HG02970 (cell line): ENCODE measurements around the gene NPDC1.

Experiments
- ATAC-seq: cut with Tn5 transposase; IDR thresholded peaks from one replicate; pipeline ENCODE4 v1.9.1; 2021; ENCODE audit warnings: mild to moderate bottlenecking, moderate library complexity, moderate number of reproducible peaks; ENCODE audit not compliant: unreplicated experiment, low FRiP score

Gene NPDC1

GRCh38 chr9:137028263-137029057, 17.5 kb downstream of the NPDC1 start:
- no peak for ATAC-seq

GRCh38 chr9:137027369-137028262, 18.4 kb downstream of the NPDC1 start, which contains the start of gene ABCA2:
Gene ABCA2, minus strand, starts transcription at chr9:137028237. Its CDS starts 97 bp downstream, at chr9:137028140.
- ATAC-seq: no peak

- ATAC-seq: no peak
Observed at GRCh38 chr9:137026828-137027227, 19.1 kb downstream of the NPDC1 start.

GRCh38 chr9:137026384-137026783, 19.6 kb downstream of the NPDC1 start:
- ATAC-seq: no peak

GRCh38 chr9:137025517-137025966, 20.4 kb downstream of the NPDC1 start:
- no peak for ATAC-seq

- no peak for ATAC-seq
Observed at GRCh38 chr9:137023583-137023991, 22.4 kb downstream of the NPDC1 start.

GRCh38 chr9:137023157-137023556, 22.8 kb downstream of the NPDC1 start:
- ATAC-seq: no peak

- ATAC-seq: no peak
Observed at GRCh38 chr9:137022662-137023008, 23.3 kb downstream of the NPDC1 start.

- no peak for ATAC-seq
Observed at GRCh38 chr9:137021979-137022661, 23.9 kb downstream of the NPDC1 start.

GRCh38 chr9:137021568-137021978, 24.4 kb downstream of the NPDC1 start:
- no peak for ATAC-seq

GRCh38 chr9:137020771-137021567, 25.0 kb downstream of the NPDC1 start:
- ATAC-seq: no peak

GRCh38 chr9:137019891-137020683, 25.9 kb downstream of the NPDC1 start:
- ATAC-seq: no peak

- ATAC-seq: no peak
Observed at GRCh38 chr9:137018761-137019559, 27.0 kb downstream of the NPDC1 start.

- no peak for ATAC-seq
Observed at GRCh38 chr9:137017791-137018497, 28.0 kb downstream of the NPDC1 start.

GRCh38 chr9:137017071-137017470, 28.9 kb downstream of the NPDC1 start:
- ATAC-seq: no peak

- ATAC-seq: no peak
Observed at GRCh38 chr9:137016436-137016835, 29.5 kb downstream of the NPDC1 start.

- ATAC-seq: no peak
Observed at GRCh38 chr9:137015976-137016375, 30.0 kb downstream of the NPDC1 start.

GRCh38 chr9:137015540-137015930, 30.4 kb downstream of the NPDC1 start:
- ATAC-seq: no peak
